H1 (cell line): ENCODE data around the gene ZAP70. TPM values are rescaled to one million over a fixed set of nuclear protein-coding genes. Genes with fewer than 3 reads are reported as not detected.
A peak's percentile ranks its signal among the peaks of the same experiment; 100 is the strongest.

Source experiments
- CTCF ChIA-PET: fragments of 300-600 bp; sonication (Branson Sonifier 250); formaldehyde crosslinking; loops from one replicate; lab custom pipeline; 2021; ENCODE audit not compliant: partially characterized antibody; lab: Charles Lee
- POLR2A ChIA-PET: fragments of 300-600 bp; sonication (Branson Sonifier 250); formaldehyde crosslinking; loops from one replicate; lab custom pipeline; 2021; ENCODE audit warnings: inconsistent platforms; ENCODE audit not compliant: partially characterized antibody; lab: Charles Lee
- DNase-seq, 2 experiments: peaks; one replicate each; pipeline versions ENCODE4 v3.0.0 to v3.0.0-alpha.2; 2010 to 2022; ENCODE audit warnings: low spot score in 2 of 2, low read depth in 1 of 2, mixed read lengths in 1 of 2
- FAIRE-seq: peaks from 2 replicates; lab custom pipeline; 2011; peaks lifted over from hg19 to GRCh38; lab: Jason Lieb, UNC
- H2AFZ ChIP-seq: 2 replicates; pipeline ENCODE4 v1.8.1; 2012; ENCODE audit warnings: low read length, inconsistent platforms
- H2AK5ac ChIP-seq: 2 replicates; pipeline ENCODE4 v1.6.1; 2013; ENCODE audit warnings: low read depth, low read length
- H2BK120ac ChIP-seq: replicated peaks from 2 replicates; pipeline ENCODE3; 2013; ENCODE audit warnings: low read depth, low read length, inconsistent platforms
- H2BK12ac ChIP-seq: 2 replicates; pipeline ENCODE4 v1.6.1; 2013; ENCODE audit warnings: low read depth, low read length
- H2BK15ac ChIP-seq: 2 replicates; pipeline ENCODE4 v1.6.1; 2013; ENCODE audit warnings: low read length
- H2BK20ac ChIP-seq: 2 replicates; pipeline ENCODE4 v1.6.1; 2013; ENCODE audit warnings: low read length
- H2BK5ac ChIP-seq: 2 replicates; pipeline ENCODE4 v1.6.1; 2013; ENCODE audit warnings: low read depth, low read length
- H3K14ac ChIP-seq: 2 replicates; pipeline ENCODE4 v1.6.1; 2013; ENCODE audit warnings: inconsistent platforms; ENCODE audit not compliant: insufficient read length
- H3K18ac ChIP-seq: 2 replicates; pipeline ENCODE4 v1.6.1; 2013; ENCODE audit warnings: low read length; ENCODE audit errors: extremely low read depth
- H3K23ac ChIP-seq: 2 replicates; pipeline ENCODE4 v1.6.1; 2013; ENCODE audit warnings: inconsistent platforms; ENCODE audit not compliant: insufficient read length
- H3K23me2 ChIP-seq: 2 replicates; pipeline ENCODE4 v1.6.1; 2013; ENCODE audit warnings: low read depth, low read length
- H3K27ac ChIP-seq: 2 replicates; pipeline ENCODE4 v1.6.1; 2011; ENCODE audit warnings: low read depth, low read length, inconsistent platforms
- H3K27me3 ChIP-seq, 4 experiments: replicated peaks in 1 of 4; 1 replicate in 1 of 4; 2 replicates in 3 of 4; pipeline versions ENCODE4 v1.6.1 to v1.8.1; 2011 to 2013; ENCODE audit warnings: low read length in 3 of 4, mild to moderate bottlenecking in 3 of 4, inconsistent platforms in 2 of 4, mixed read lengths in 2 of 4, moderate library complexity in 1 of 4; ENCODE audit not compliant: control insufficient read depth in 3 of 4, insufficient read depth in 3 of 4; ENCODE audit errors: extremely low read depth in 1 of 4
- H3K36me3 ChIP-seq, 4 experiments: 2 replicates each; pipeline versions ENCODE4 v1.6.1 to v1.8.1; 2011 to 2013; ENCODE audit warnings: mild to moderate bottlenecking in 4 of 4, low read length in 3 of 4, moderate library complexity in 2 of 4, control low read depth in 1 of 4, inconsistent platforms in 1 of 4; ENCODE audit not compliant: insufficient read depth in 4 of 4, control insufficient read depth in 2 of 4
- H3K4ac ChIP-seq: replicated peaks from 2 replicates; pipeline ENCODE3; 2013; ENCODE audit warnings: low read length, low read depth, mixed read lengths, inconsistent platforms; ENCODE audit not compliant: insufficient read length
- H3K4me1 ChIP-seq, 4 experiments: replicated peaks in 1 of 4; 1 replicate in 1 of 4; 2 replicates in 3 of 4; pipeline versions ENCODE4 v1.6.1 to v1.8.1; 2011 to 2013; ENCODE audit warnings: low read length in 3 of 4, inconsistent platforms in 2 of 4, mixed read lengths in 1 of 4; ENCODE audit not compliant: insufficient read depth in 4 of 4, control insufficient read depth in 3 of 4
- H3K4me2 ChIP-seq, 2 experiments: 2 replicates each; pipeline versions ENCODE4 v1.6.1 to v1.8.1; 2011 to 2013; ENCODE audit warnings: low read depth in 2 of 2, low read length in 2 of 2, control low read depth in 1 of 2, inconsistent platforms in 1 of 2, mild to moderate bottlenecking in 1 of 2; ENCODE audit not compliant: insufficient read depth in 1 of 2
- H3K4me3 ChIP-seq, 4 experiments: fragments of 200-600, 300-600 bp in 1 of 4; sonication (generic), shearing (Covaris generic), sonication (Bioruptor Twin) in 1 of 4; 2 replicates each; pipeline versions ENCODE4 v1.5.1 to v1.8.1; 2011 to 2016; ENCODE audit warnings: low read length in 4 of 4, low read depth in 3 of 4, control low read depth in 2 of 4, inconsistent platforms in 2 of 4, mild to moderate bottlenecking in 2 of 4, mixed read lengths in 1 of 4, moderate library complexity in 1 of 4; ENCODE audit not compliant: insufficient read depth in 2 of 4; ENCODE audit errors: extremely low read depth in 1 of 4
- H3K56ac ChIP-seq: replicated peaks from 2 replicates; pipeline ENCODE3; 2013; ENCODE audit warnings: low read depth, mild to moderate bottlenecking, mixed read lengths, low read length, inconsistent platforms; ENCODE audit not compliant: insufficient read length
- H3K79me1 ChIP-seq: 2 replicates; pipeline ENCODE4 v1.6.1; 2013; ENCODE audit warnings: low read depth, low read length, control low read depth
- H3K79me2 ChIP-seq, 2 experiments: 2 replicates each; pipeline versions ENCODE4 v1.6.1 to v1.8.1; 2012 to 2013; ENCODE audit warnings: low read length in 2 of 2, mild to moderate bottlenecking in 2 of 2, inconsistent platforms in 1 of 2; ENCODE audit not compliant: insufficient read depth in 2 of 2, control insufficient read depth in 1 of 2
- H3K9ac ChIP-seq, 4 experiments: replicated peaks in 1 of 4; 1 replicate in 1 of 4; 2 replicates in 3 of 4; pipeline versions ENCODE4 v1.6.1 to v1.8.1; 2011 to 2013; ENCODE audit warnings: low read depth in 3 of 4, low read length in 3 of 4, control low read depth in 2 of 4, mild to moderate bottlenecking in 2 of 4, moderate library complexity in 2 of 4, inconsistent platforms in 1 of 4; ENCODE audit errors: extremely low read depth in 1 of 4
- H3K9me3 ChIP-seq, 2 experiments: 2 replicates each; pipeline versions ENCODE4 v1.6.1 to v1.8.1; 2012 to 2013; ENCODE audit warnings: mild to moderate bottlenecking in 2 of 2, moderate library complexity in 2 of 2, control low read depth in 1 of 2, inconsistent platforms in 1 of 2, low read depth in 1 of 2, low read length in 1 of 2, mixed read lengths in 1 of 2; ENCODE audit not compliant: insufficient read depth in 2 of 2
- H4K20me1 ChIP-seq, 2 experiments: replicated peaks in 1 of 2; 2 replicates each; pipeline versions ENCODE3 to v1.8.1; 2011 to 2013; ENCODE audit warnings: inconsistent platforms in 2 of 2, low read length in 2 of 2, mild to moderate bottlenecking in 1 of 2; ENCODE audit not compliant: insufficient read depth in 2 of 2, control insufficient read depth in 1 of 2
- H4K5ac ChIP-seq: 2 replicates; pipeline ENCODE4 v1.6.1; 2013; ENCODE audit warnings: low read length, low read depth, mixed read lengths, inconsistent platforms; ENCODE audit not compliant: insufficient read length
- H4K8ac ChIP-seq: 2 replicates; pipeline ENCODE4 v1.8.0; 2013; ENCODE audit warnings: mild to moderate bottlenecking, moderate library complexity, low read length, inconsistent platforms; ENCODE audit not compliant: insufficient read depth; ENCODE audit errors: extremely low read depth
- H4K91ac ChIP-seq: replicated peaks from 2 replicates; pipeline ENCODE3; 2013; ENCODE audit warnings: low read length, mixed read lengths, inconsistent platforms; ENCODE audit not compliant: insufficient read length
- BACH1 ChIP-seq: IDR thresholded peaks from 2 replicates; pipeline ENCODE4 v1.6.1; 2012; ENCODE audit warnings: low read length, improper control_type of control experiment
- CHD2 ChIP-seq: IDR thresholded peaks from 2 replicates; pipeline ENCODE4 v1.6.1; 2012; ENCODE audit warnings: low read length, improper control_type of control experiment
- EP300 ChIP-seq, 2 experiments: IDR thresholded peaks; 1 replicate in 1 of 2; 2 replicates in 1 of 2; pipeline ENCODE4 v1.6.1; 2011 to 2012; ENCODE audit warnings: low read depth in 2 of 2, low read length in 2 of 2, mild to moderate bottlenecking in 2 of 2, borderline replicate concordance in 1 of 2, inconsistent platforms in 1 of 2, moderate library complexity in 1 of 2
- FOSL1 ChIP-seq: IDR thresholded peaks from 2 replicates; pipeline ENCODE4 v1.6.1; 2011; ENCODE audit warnings: mild to moderate bottlenecking, low read depth, low read length, moderate library complexity; ENCODE audit not compliant: insufficient read depth
- GABPA ChIP-seq: IDR thresholded peaks from 2 replicates; pipeline ENCODE4 v1.6.1; 2011; ENCODE audit warnings: mild to moderate bottlenecking, low read length, moderate library complexity, borderline replicate concordance; ENCODE audit not compliant: insufficient read depth
- NRF1 ChIP-seq: IDR thresholded peaks from 2 replicates; pipeline ENCODE4 v1.6.1; 2011; ENCODE audit warnings: mild to moderate bottlenecking, low read depth, low read length, improper control_type of control experiment
- RXRA ChIP-seq: IDR thresholded peaks from 2 replicates; pipeline ENCODE4 v1.6.1; 2011; ENCODE audit warnings: low read depth, mild to moderate bottlenecking, low read length, moderate library complexity; ENCODE audit not compliant: insufficient read depth
- SIX5 ChIP-seq: IDR thresholded peaks from 2 replicates; pipeline ENCODE4 v1.6.1; 2011; ENCODE audit warnings: mild to moderate bottlenecking, low read depth, low read length
- SP1 ChIP-seq: IDR thresholded peaks from 2 replicates; pipeline ENCODE4 v1.6.1; 2011; ENCODE audit warnings: low read depth, low read length
- SP4 ChIP-seq: IDR thresholded peaks from 2 replicates; pipeline ENCODE4 v1.6.1; 2012; ENCODE audit warnings: low read length, inconsistent platforms
- ZNF274 ChIP-seq: IDR thresholded peaks from 2 replicates; pipeline ENCODE4 v1.7.0; 2012; ENCODE audit warnings: low read length, borderline replicate concordance; ENCODE audit errors: extremely low read depth
- WGBS, 2 experiments: shearing (Covaris generic) in 1 of 2; methylation state at CpG; one replicate each; pipeline versions ENCODE4 v1.1.6 to v1.1.7; 2013 to 2015; ENCODE audit warnings: low lambda C conversion rate in 2 of 2, mixed read lengths in 2 of 2, inconsistent platforms in 1 of 2, low coverage in 1 of 2, missing lambda C conversion rate in 1 of 2; ENCODE audit not compliant: insufficient replicate concordance in 2 of 2, insufficient coverage in 1 of 2, insufficient read length in 1 of 2; ENCODE audit errors: extremely low coverage in 1 of 2, missing lambda C conversion rate in 1 of 2; 5-methylcytosine and 5-hydroxymethylcytosine counted together
- polyA plus RNA-seq, 7 experiments: library from polyadenylated mRNA; depleted of rRNA in 3 of 7; stranded (reverse) in 5 of 7; unstranded in 2 of 7; fragments of >200 nt in 5 of 7; fragments of 200-250 nt in 2 of 7; gene quantifications; 1 replicate in 5 of 7; 2 replicates in 1 of 7; 4 replicates in 1 of 7; pipeline versions ENCODE4 v1.2.1 to v1.2.3, GENCODE V29; 2011 to 2013; ENCODE audit warnings: missing spikeins in 2 of 7, mixed read lengths in 2 of 7
- total RNA-seq: library from RNA; stranded (reverse); fragmentation: NEBNext Ultra II Directional; extraction: Animal tissue kit (Norgen Biotek cat#: 25700); gene quantifications from 2 replicates; pipeline ENCODE4 v1.2.1, GENCODE V29; 2021

ZAP70 gene
- total and polyA plus RNA-seq, 2 of the 8 experiments (the other 6 are each of a cell fraction or from before 2014, with no cell fraction given), result 0.15 TPM; not detected in 1

GRCh38 chr2:97669448-97669847 lies 43.9 kb upstream of the ZAP70 start, which contains the start of gene C2orf92:
C2orf92 (plus strand) TSS chr2:97669713; CDS start chr2:97669789, 76 bp downstream.
- TF ChIP-seq ZNF274, result no peak
- no peak for TF ChIP-seq SIX5
- no peak for TF ChIP-seq FOSL1
- TF ChIP-seq GABPA, result no peak
- TF ChIP-seq RXRA, result no peak
- TF ChIP-seq SP1, result no peak
- no peak for TF ChIP-seq EP300 (IDR thresholded peaks at IDR 0.05; ENCODE audit: borderline replicate concordance in 1 of 2, low read depth in 2 of 2, low read length in 2 of 2)
- TF ChIP-seq NRF1, result no peak
- no peak for TF ChIP-seq SP4
- TF ChIP-seq CHD2, result no peak
- no peak for TF ChIP-seq BACH1
- POLR2A ChIA-PET, result interaction anchor here (1.4 kb wide), 1 partner anchor 24 kb away, joined by 3 read pairs; the partner anchor contains the start of gene COX5B

More at GRCh38 chr2:97669448-97669847, 43.9 kb upstream of the ZAP70 start, which contains the start of gene C2orf92:
- Histone ChIP-seq H2AFZ (no peak within 1 kb of the TSS), H2BK15ac (no peak within 1 kb of the TSS), H2BK120ac (no peak within 1 kb of the TSS), H3K27ac (no peak within 1 kb of the TSS), H2BK5ac (no peak within 1 kb of the TSS), H3K18ac (no peak within 1 kb of the TSS), H2BK20ac (no peak within 1 kb of the TSS), H4K91ac (no peak within 1 kb of the TSS), H3K23me2 (no peaks in the 10 kb centered on the region; the same call in 1 of the 2 replicates), H3K36me3 (no peaks in the 10 kb centered on the region), H3K56ac (no peak within 1 kb of the TSS), H3K14ac (no peak within 1 kb of the TSS), H3K4ac (no peak within 1 kb of the TSS), H3K9ac (no peak within 1 kb of the TSS), H2AK5ac (no peak within 1 kb of the TSS), H3K79me2 (no peaks in the 10 kb centered on the region), H3K9me3 (no peaks in the 10 kb centered on the region), H3K4me2 (no peak within 1 kb of the TSS), H3K23ac (no peak within 1 kb of the TSS), H3K79me1 (no peaks in the 10 kb centered on the region), H4K5ac (no peak within 1 kb of the TSS), H3K4me3 (no peak within 1 kb of the TSS), H4K8ac (peak within 1 kb of the TSS; percentile 35; the same call in 1 of the 2 replicates), H3K4me1 (no peaks in the 10 kb centered on the region; a peak in 1 of 7 replicates), H4K20me1 (no peaks in the 10 kb centered on the region), H3K27me3 (no peaks in the 10 kb centered on the region), H2BK12ac (no peak within 1 kb of the TSS)
- 94% methylated on average over 6 of the region's 6 CpGs; no CpG with 5 or more reads in 1 of the 2 experiments for WGBS, 2 experiments
- no peak for FAIRE-seq
- DNase-seq, result no peak
- CTCF ChIA-PET, result interaction anchor here (1.0 to 2.3 kb wide), 4 partner anchors 27 to 40 kb away, joined by 4 to 9 read pairs (median 6); no protein-coding TSS in a partner anchor
